ENCODE measurements around the gene PPP6R2. TPM values are rescaled to one million over a fixed set of nuclear protein-coding genes. Genes with fewer than 3 reads are reported as not detected.

PPP6R2 gene
- total and polyA plus RNA-seq, 2 of the 8 experiments (the other 6 are each of a cell fraction or from before 2014, with no cell fraction given), result 25.0 to 32.2 TPM

- DNase-seq (ENCODE audit: low read depth in 1 of 2, low spot score in 2 of 2), result no peak
- Histone ChIP-seq H3K4me3 (ENCODE audit: extremely low read depth in 1 of 4, insufficient read depth in 2 of 4, low read depth in 3 of 4, low read length in 4 of 4) (no peak overlapping the region), H4K8ac (ENCODE audit: extremely low read depth, insufficient read depth, low read length) (no peak overlapping the region), H3K27ac (ENCODE audit: low read depth, low read length) (no peak overlapping the region), H3K4me1 (replicated peaks in 1 of 4; ENCODE audit: control insufficient read depth in 3 of 4, insufficient read depth in 4 of 4, low read length in 3 of 4) (no peaks in the 10 kb centered on the region), H3K79me1 (ENCODE audit: low read depth, low read length) (no peaks in the 10 kb centered on the region), H4K5ac (ENCODE audit: insufficient read length, low read depth, low read length) (no peak overlapping the region), H3K36me3 (ENCODE audit: control insufficient read depth in 2 of 4, insufficient read depth in 4 of 4, low read length in 3 of 4) (peaks cover 7 to 37% (median 19%) of the 10 kb centered on the region in 4 experiments), H2BK20ac (ENCODE audit: low read length) (no peak overlapping the region), H3K79me2 (ENCODE audit: control insufficient read depth in 1 of 2, insufficient read depth in 2 of 2, low read length in 2 of 2) (no peaks in the 10 kb centered on the region), H2BK5ac (ENCODE audit: low read depth, low read length) (peak overlapping the region; percentile 60; the same call in 1 of the 2 replicates), H2AFZ (ENCODE audit: low read length) (no peak overlapping the region), H3K4ac (replicated peaks; ENCODE audit: insufficient read length, low read depth, low read length) (no peak overlapping the region), H3K9me3 (ENCODE audit: insufficient read depth in 2 of 2, low read depth in 1 of 2, low read length in 1 of 2) (no peaks in the 10 kb centered on the region), H2AK5ac (ENCODE audit: low read depth, low read length) (no peak overlapping the region), H3K18ac (ENCODE audit: extremely low read depth, low read length) (no peak overlapping the region), H3K14ac (ENCODE audit: insufficient read length) (no peak overlapping the region), H2BK15ac (ENCODE audit: low read length) (no peak overlapping the region), H2BK120ac (replicated peaks; ENCODE audit: low read depth, low read length) (no peak overlapping the region), H3K27me3 (replicated peaks in 1 of 4; ENCODE audit: control insufficient read depth in 3 of 4, extremely low read depth in 1 of 4, insufficient read depth in 3 of 4, low read length in 3 of 4) (no peaks in the 10 kb centered on the region), H4K91ac (replicated peaks; ENCODE audit: insufficient read length, low read length) (no peak overlapping the region), H3K23me2 (ENCODE audit: low read depth, low read length) (no peaks in the 10 kb centered on the region), H4K20me1 (replicated peaks in 1 of 2; ENCODE audit: control insufficient read depth in 1 of 2, insufficient read depth in 2 of 2, low read length in 2 of 2) (peaks cover 4 to 14% of the 10 kb centered on the region in 2 experiments), H3K56ac (replicated peaks; ENCODE audit: insufficient read length, low read depth, low read length) (no peak overlapping the region), H2BK12ac (ENCODE audit: low read depth, low read length) (no peak overlapping the region), H3K23ac (ENCODE audit: insufficient read length) (no peak overlapping the region), H3K9ac (replicated peaks in 1 of 4; ENCODE audit: extremely low read depth in 1 of 4, low read depth in 3 of 4, low read length in 3 of 4) (no peak overlapping the region), H3K4me2 (ENCODE audit: insufficient read depth in 1 of 2, low read depth in 2 of 2, low read length in 2 of 2) (no peak overlapping the region)
- FAIRE-seq, result no peak
- WGBS, 2 experiments (ENCODE audit: extremely low coverage in 1 of 2, insufficient coverage in 1 of 2, insufficient read length in 1 of 2, insufficient replicate concordance in 2 of 2, low coverage in 1 of 2, low lambda C conversion rate in 2 of 2, missing lambda C conversion rate in 1 of 2), result 92% methylated on average over 32 of the region's 34 CpGs; no CpG with 5 or more reads in 1 of the 2 experiments
- TF ChIP-seq CTCF (IDR thresholded peaks at IDR 0.05; ENCODE audit: control extremely low read depth in 1 of 3, insufficient read depth in 1 of 3, low read depth in 1 of 3, low read length in 3 of 3) (0 out of 4 replicates have a peak, but pooled peaks of 1 of the 3 experiments have one; percentile 12), POLR2AphosphoS5 (IDR thresholded peaks at IDR 0.05; ENCODE audit: low read depth, low read length) (no peak)
- ChIA-PET CTCF (ENCODE audit: partially characterized antibody) (interaction anchor here (0.6 to 1.9 kb wide), 8 partner anchors 9 to 186 kb away, joined by 3 to 5 read pairs (median 4); no protein-coding TSS in a partner anchor), POLR2A (ENCODE audit: partially characterized antibody) (interaction anchor here (1.3 kb wide), 1 partner anchor 43 kb away, joined by 3 read pairs; the partner anchor contains the start of gene ADM2)
Observed at GRCh38 chr22:50438305-50439275, 95.5 kb downstream of the PPP6R2 start.
